Thyroid gland (tissue), 4 donors: ENCODE results near the gene KCTD4. TPM values are rescaled to one million over a fixed set of nuclear protein-coding genes. Genes with fewer than 3 reads are reported as not detected.

Experiments used
- DNase-seq, 2 donors: peaks; one replicate each; pipeline ENCODE4 v3.0.0-alpha.2; 2019
- H3K27ac ChIP-seq, 3 donors: fragments of 200-600 bp; sonication (generic); 1 replicate in 2 of 3; 2 replicates in 1 of 3; pipeline ENCODE4 v1.5.1; 2016 to 2019; ENCODE audit warnings: mild to moderate bottlenecking in 1 of 3, moderate library complexity in 1 of 3
- H3K27me3 ChIP-seq: fragments of 200-600 bp; sonication (generic); one replicate; pipeline ENCODE4 v1.5.1; 2019
- H3K36me3 ChIP-seq, 2 donors: fragments of 200-600 bp; sonication (generic); one replicate each; pipeline ENCODE4 v1.5.1; 2016 to 2019
- H3K4me1 ChIP-seq, 2 donors: fragments of 200-600 bp; sonication (generic); one replicate each; pipeline ENCODE4 v1.5.1; 2017 to 2019
- H3K4me3 ChIP-seq, 3 donors: fragments of 200-600 bp; sonication (generic); replicated peaks in 1 of 3; 1 replicate in 2 of 3; 2 replicates in 1 of 3; pipeline ENCODE4 v1.5.1; 2016; ENCODE audit warnings: mild to moderate bottlenecking in 1 of 3
- H3K9me3 ChIP-seq: fragments of 200-600 bp; sonication (generic); one replicate; pipeline ENCODE4 v1.5.1; 2017
- CTCF ChIP-seq, 6 experiments: fragments of 200-600 bp in 3 of 6; fragments of 450-650 bp in 3 of 6; sonication (generic) in 3 of 6; IDR thresholded peaks; one replicate each; pipeline ENCODE4 v1.5.1; 2016 to 2019; ENCODE audit warnings: antibody characterized with exemption in 6 of 6, mild to moderate bottlenecking in 2 of 6, inconsistent platforms in 1 of 6, moderate library complexity in 1 of 6
- POLR2A ChIP-seq, 2 donors: fragments of 450-650 bp; IDR thresholded peaks; one replicate each; pipeline ENCODE4 v1.6.1; 2017; ENCODE audit warnings: antibody characterized with exemption in 2 of 2, mild to moderate bottlenecking in 2 of 2, moderate library complexity in 1 of 2
- WGBS, 2 donors: methylation state at CpG; one replicate each; pipeline ENCODE4 v1.1.5; 2017; 5-methylcytosine and 5-hydroxymethylcytosine counted together
- intact Hi-C: fragments of 100-400 bp; cut with DNase I; formaldehyde crosslinking; loops from one replicate; pipeline ENCODE4 v1.15.1; 2023
- total RNA-seq, 4 donors: library from RNA; depleted of rRNA; stranded (reverse); fragments of >200 nt; gene quantifications; one replicate each; pipeline ENCODE4 v1.2.3, GENCODE V29; 2016

The KCTD4 gene
- total RNA-seq, 4 donors from 2014 or later, result 0.11 TPM; not detected in 3

- intact Hi-C loops, result no loop called here
- Histone ChIP-seq H3K27ac (no peak overlapping the region), H3K27me3 (no peaks in the 10 kb centered on the region), H3K36me3 (no peaks in the 10 kb centered on the region), H3K4me3 (no peak overlapping the region), H3K9me3 (no peaks in the 10 kb centered on the region), H3K4me1 (no peaks in the 10 kb centered on the region)
- 92 to 98% methylated on average over 7 of the region's 7 CpGs for WGBS, 2 donors
- TF ChIP-seq POLR2A (IDR thresholded peaks at IDR 0.05) (no peak), CTCF (IDR thresholded peaks at IDR 0.05) (no peak)
- no peak for DNase-seq
Observed at GRCh38 chr13:45180713-45181601, 19.9 kb downstream of the KCTD4 start.

GRCh38 chr13:45180303-45180702, 20.5 kb downstream of the KCTD4 start:
- H3K27me3 ChIP-seq, result no peaks in the 10 kb centered on the region
- H3K4me1 ChIP-seq, result no peaks in the 10 kb centered on the region
- intact Hi-C loops, result no loop called here
- WGBS, 2 donors, result 86 to 96% methylated on average over 3 of the region's 3 CpGs
- H3K9me3 ChIP-seq, result no peaks in the 10 kb centered on the region
- H3K27ac ChIP-seq, result no peak overlapping the region
- no peak for TF ChIP-seq CTCF (IDR thresholded peaks at IDR 0.05)
- TF ChIP-seq POLR2A (IDR thresholded peaks at IDR 0.05), result no peak
- no peak for DNase-seq
- H3K36me3 ChIP-seq, result no peaks in the 10 kb centered on the region
- no peak overlapping the region for H3K4me3 ChIP-seq

- no peak overlapping the region for H3K4me3 ChIP-seq
- H3K27me3 ChIP-seq, result no peaks in the 10 kb centered on the region
- H3K36me3 ChIP-seq, result no peaks in the 10 kb centered on the region
- H3K4me1 ChIP-seq, result no peaks in the 10 kb centered on the region
- H3K27ac ChIP-seq, result no peak overlapping the region
- TF ChIP-seq CTCF (IDR thresholded peaks at IDR 0.05) (no peak), POLR2A (IDR thresholded peaks at IDR 0.05) (no peak)
- DNase-seq, result no peak
- intact Hi-C loops, result no loop called here
- H3K9me3 ChIP-seq, result no peaks in the 10 kb centered on the region
Observed at GRCh38 chr13:45179428-45179827, 21.4 kb downstream of the KCTD4 start.

DNA sequence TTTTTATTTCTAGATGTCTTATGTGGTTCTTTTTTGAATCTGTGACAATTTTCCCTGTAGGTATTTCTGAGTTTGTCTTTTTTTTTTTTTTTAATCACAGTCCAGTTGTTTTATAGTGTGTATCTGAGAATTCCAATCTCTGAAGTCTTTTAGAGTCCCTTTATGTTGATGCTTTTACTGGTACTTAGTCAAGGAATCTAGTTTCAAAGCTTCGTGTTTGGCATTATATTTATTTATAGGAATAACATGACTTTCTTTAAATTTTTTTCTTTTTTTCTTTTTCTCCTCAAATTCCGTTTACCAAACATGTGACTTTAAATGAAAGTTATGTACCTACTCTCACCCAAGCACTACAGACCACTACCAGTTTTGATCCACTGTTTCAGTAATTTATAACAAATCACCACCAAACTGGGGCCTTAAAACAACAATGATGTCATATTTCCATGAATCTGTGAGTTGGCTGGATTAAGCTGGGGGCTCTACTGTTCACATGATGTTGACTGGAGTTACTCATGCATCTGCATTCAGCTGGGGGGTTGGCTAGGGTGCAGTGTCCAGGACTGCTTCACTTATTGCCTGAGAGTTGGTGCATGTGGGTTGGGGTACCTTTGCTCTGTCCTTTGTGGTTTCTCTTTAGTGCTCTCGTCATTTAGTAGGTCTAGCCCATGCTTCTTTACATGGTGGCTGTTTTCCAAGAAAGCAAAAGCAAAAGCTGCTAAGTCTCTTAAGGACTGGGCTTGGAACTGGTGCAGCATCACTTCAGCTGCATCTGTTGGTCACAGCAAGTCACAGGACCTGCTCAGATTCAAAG, 22.3 kb downstream of the KCTD4 start:
- Histone ChIP-seq H3K27ac (no peak overlapping the region), H3K27me3 (no peaks in the 10 kb centered on the region), H3K9me3 (no peaks in the 10 kb centered on the region), H3K36me3 (no peaks in the 10 kb centered on the region), H3K4me3 (no peak overlapping the region), H3K4me1 (no peaks in the 10 kb centered on the region)
- WGBS, 2 donors, result 73 to 74% methylated on average over 3 of the region's 3 CpGs
- TF ChIP-seq CTCF (IDR thresholded peaks at IDR 0.05) (no peak), POLR2A (IDR thresholded peaks at IDR 0.05) (no peak)
- intact Hi-C loops, result no loop called here
- DNase-seq, result peak in 1 of 2 donors; percentile 10

DNA sequence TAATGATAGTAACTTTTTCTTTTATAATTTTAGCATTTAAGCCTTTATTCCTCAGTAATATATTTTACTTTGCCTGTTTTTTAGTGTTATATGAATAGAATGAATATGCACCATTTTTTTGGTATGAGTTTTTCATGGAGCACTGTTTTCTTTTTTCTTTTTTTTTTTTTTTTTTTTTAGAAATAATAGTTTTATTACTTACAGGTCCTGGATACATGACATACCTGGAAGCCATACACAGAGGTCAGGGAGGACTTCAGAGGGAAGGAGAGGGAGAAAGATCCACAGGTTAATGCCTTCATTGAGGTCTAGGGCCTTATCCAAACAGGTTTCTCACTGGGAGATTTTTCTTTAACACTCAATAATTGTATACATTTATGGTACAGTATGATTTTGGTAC, 26.4 kb downstream of the KCTD4 start:
- no peak for DNase-seq
- no peaks in the 10 kb centered on the region for H3K27me3 ChIP-seq
- no peak for TF ChIP-seq CTCF (IDR thresholded peaks at IDR 0.05)
- TF ChIP-seq POLR2A (IDR thresholded peaks at IDR 0.05), result no peak
- H3K27ac ChIP-seq, result no peak overlapping the region
- H3K4me3 ChIP-seq, result no peak overlapping the region
- no peaks in the 10 kb centered on the region for H3K4me1 ChIP-seq
- no peaks in the 10 kb centered on the region for H3K36me3 ChIP-seq
- intact Hi-C loops, result no loop called here
- no peaks in the 10 kb centered on the region for H3K9me3 ChIP-seq
